NCI-H82 (cell line): ENCODE results near the gene C1QTNF12.
"Not testable (repeated sequence)": the region's sequence is repeated elsewhere in the genome, so short reads cannot be mapped to it uniquely, and the experiment has no call there.

Experiments used
- DNase-seq: peaks from one replicate; lab custom pipeline; 2025; lab: John Stamatoyannopoulos, UW

Gene C1QTNF12

GRCh38 chr1:1199141-1199960 is 47.2 kb downstream of the C1QTNF12 start:
- DNase-seq = no peak

GRCh38 chr1:1198423-1199140 is 47.9 kb downstream of the C1QTNF12 start:
- no peak for DNase-seq

DNA sequence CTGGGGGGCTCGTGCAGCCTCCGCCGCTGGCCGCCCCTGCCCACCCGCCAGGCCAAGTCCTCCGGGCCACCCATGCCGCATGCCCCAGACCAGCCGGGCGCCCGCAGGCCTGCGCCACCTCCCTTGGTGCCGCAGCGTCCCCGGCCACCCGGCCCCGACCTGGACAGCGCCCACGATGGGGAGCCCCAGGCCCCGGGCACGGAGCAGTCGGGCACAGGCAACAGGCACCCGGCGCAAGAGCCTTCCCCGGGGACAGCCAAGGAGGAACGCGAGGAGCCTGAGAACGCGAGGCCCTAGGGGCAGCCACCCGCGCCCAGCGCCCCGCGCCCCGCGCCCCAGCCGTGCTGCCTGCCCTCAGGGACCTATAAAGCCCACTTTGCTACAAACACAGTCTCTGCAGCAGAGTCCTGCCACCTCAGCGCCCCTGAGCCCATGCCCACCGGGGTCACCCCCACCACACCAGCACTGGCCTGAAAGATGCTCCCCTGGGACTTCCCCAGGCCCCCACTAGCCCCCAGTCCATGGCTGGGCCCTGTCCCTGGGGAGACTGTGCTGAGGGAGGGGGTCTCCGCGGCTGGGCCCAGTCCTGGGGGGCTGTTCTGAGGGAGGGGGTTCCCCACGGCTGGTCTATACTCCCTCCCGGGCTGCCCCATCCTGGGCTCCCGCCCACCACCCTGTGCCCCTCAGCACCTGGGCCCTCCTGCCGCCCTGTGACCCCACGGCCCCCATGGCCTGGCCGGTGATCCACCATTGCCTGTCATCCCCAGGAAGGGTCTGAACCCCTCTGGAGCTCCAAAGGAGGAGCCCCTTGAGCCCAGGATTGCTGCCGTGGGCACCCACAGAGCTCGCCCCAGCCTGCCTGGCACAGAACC is 48.7 kb downstream of the C1QTNF12 start:
- DNase-seq = no peak

- no peak for DNase-seq
Measured at GRCh38 chr1:1197188-1197500, 49.4 kb downstream of the C1QTNF12 start.

DNA sequence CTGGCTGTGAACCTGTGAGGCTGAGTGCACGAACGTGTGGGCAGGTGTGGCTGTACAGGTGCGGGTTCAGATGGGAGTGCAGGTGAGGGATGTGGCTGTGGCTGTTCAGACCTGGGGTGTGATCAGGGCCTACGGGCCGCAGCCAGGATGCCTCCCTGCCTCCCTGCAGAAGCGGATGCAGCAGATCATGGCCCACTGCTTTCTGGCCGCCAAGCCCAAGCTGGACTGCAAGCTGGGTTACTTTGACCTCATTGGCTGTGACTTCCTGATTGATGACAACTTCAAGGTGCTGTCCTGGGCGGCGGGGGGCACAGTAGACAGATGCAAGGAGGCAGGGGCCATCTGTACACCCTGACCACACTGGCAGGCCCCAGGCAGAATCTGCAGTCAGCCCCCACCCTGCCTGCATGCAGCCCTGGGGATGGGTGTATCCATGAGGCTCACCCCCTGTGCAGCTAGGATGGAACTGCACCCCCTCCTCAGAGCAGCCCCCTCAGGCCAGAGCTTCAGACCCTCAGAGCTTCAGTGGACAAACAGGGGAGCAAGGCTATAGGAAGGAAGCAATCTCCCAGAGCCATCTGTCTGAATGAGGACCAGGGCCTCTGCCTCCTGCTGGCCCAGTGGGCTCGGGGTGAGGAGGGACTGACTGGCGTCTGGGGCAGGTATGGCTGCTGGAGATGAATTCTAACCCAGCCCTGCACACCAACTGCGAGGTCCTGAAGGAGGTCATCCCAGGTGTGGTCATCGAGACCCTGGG is 49.9 kb downstream of the C1QTNF12 start:
- DNase-seq = no peak

DNA sequence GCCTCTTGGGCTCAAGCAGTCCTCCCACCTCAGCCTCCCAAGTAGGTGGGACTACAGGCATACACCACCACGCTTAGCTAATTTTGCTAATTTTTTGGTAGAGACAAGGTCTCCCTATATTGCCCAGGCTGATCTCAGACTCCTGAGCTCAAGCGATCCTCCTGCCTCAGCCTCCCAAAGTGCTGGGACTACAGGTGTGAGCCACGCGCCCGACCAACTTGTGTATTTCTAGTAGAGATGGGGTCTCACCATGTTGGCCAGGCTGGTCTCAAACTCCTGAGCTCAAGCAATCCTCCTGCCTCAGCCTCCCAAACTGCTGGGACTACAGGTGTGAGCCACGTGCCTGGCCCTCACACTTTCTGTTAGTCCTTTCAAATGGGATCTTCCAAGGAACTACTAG is 50.8 kb downstream of the C1QTNF12 start:
- not testable (repeated sequence) for DNase-seq

DNA sequence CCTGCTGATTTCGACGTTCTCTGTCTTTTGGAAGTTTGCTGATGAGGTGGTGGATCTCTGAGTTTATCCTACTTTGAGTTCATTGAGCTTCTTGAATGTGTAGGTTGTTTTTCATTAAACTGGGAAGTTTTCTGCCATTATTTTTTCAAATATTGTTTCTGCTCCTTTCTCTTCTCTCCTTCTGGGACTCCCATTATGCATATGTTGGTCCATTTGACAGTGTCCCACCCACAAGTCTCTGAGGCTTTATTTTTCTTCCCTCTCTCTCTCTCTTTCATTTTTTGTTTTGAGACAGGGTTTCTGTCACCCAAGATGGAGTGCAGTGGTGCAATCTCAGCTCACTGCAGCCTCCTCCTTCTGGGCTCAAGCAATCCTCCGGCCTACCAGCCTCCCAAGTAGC is 51.8 kb downstream of the C1QTNF12 start:
- DNase-seq = no peak
